Measurements from ENCODE around the gene ZDHHC18.
A peak's percentile ranks its signal among the peaks of the same experiment; 100 is the strongest.

Gene ZDHHC18

GRCh38 chr1:26787706-26788514 lies 38.6 kb upstream of the ZDHHC18 start, which contains the start of gene PIGV:
TSS of gene PIGV (plus strand) at chr1:26787950. CDS start at chr1:26790816, 2,866 bp downstream.
- TF ChIP-seq CTCF (conservative IDR thresholded peaks at IDR 0.05; ENCODE audit: control insufficient read depth, insufficient read depth, low read depth, low read length) = no peak
- DNase-seq (ENCODE audit: low read depth) = peak; percentile 76
- H3K4me3 ChIP-seq (ENCODE audit: control insufficient read depth, low read depth, low read length) = peak within 1 kb of the TSS; percentile 69

DNA sequence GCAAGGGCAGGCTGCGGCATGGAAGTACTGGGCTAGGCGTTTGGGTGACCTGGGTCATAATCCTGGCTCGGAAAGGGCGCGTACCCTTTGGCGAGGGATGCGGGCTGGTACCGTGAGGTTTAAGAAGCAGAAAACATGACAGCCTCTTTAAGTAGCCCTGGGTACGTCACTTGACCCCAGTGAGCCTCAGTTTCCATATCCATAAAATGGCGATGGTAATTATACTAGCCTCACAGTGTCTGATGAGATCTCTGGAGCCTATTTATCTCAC lies 38.0 kb upstream of the ZDHHC18 start:
- peak overlapping the region; percentile 69 for H3K4me3 ChIP-seq (ENCODE audit: control insufficient read depth, low read depth, low read length)
- TF ChIP-seq CTCF (conservative IDR thresholded peaks at IDR 0.05; ENCODE audit: control insufficient read depth, insufficient read depth, low read depth, low read length) = no peak
- DNase-seq (ENCODE audit: low read depth) = no peak

DNA sequence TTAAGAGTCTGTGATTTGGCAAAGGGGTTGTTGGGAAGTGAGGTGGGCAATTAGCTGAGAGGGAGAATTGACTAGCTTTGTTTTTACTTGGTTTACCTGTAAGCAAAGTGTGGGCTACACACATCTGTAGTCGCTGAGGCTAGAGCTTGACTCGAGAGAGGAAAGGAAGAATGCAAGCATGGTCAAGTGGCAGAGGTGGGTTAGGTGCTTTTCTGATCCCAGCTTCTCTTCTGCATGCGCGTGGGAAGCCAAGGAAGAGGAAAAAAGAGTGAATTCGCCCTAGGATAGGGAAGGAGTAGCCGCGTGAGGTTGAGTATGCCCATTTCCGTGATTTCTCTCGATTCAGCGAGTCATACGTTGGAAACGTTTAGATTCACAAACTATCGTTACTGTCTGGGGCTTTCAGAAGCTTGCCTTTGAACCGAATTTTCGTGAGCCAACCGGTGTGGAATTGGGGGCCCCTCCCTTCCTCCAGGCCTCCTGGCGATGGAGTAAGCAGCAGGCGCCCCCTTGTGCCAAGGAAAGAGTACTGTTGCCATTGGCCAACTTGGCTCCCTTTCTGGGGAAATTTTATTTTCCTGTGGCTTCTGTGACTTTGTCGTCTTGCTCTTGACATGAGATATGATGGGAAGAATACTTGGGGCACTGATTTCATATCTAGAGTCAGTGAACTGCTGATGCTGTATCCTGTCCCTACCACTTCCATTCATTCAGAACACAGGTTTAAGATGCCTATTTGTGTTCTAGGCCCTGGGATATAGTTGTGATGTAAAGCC lies 37.5 kb upstream of the ZDHHC18 start:
- peak; percentile 86 for DNase-seq (ENCODE audit: low read depth)
- TF ChIP-seq CTCF (conservative IDR thresholded peaks at IDR 0.05; ENCODE audit: control insufficient read depth, insufficient read depth, low read depth, low read length) = peak; percentile 98
- peak overlapping the region; percentile 69 for H3K4me3 ChIP-seq (ENCODE audit: control insufficient read depth, low read depth, low read length)

DNA sequence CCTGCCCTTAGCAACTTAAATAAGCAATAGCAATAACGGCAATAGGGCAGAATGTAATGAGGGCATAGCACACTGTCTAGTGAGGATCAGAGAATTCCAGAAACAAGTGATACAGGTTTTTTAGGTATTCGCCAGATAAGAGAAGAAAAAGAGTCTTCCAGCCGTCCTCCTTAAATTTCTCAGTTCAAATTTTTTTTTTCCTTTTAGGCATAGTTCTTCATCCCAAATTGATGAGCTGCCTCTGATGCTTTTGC lies 36.9 kb upstream of the ZDHHC18 start:
- DNase-seq (ENCODE audit: low read depth) = no peak
- no peak overlapping the region for H3K4me3 ChIP-seq (ENCODE audit: control insufficient read depth, low read depth, low read length)
- no peak for TF ChIP-seq CTCF (conservative IDR thresholded peaks at IDR 0.05; ENCODE audit: control insufficient read depth, insufficient read depth, low read depth, low read length)

DNA sequence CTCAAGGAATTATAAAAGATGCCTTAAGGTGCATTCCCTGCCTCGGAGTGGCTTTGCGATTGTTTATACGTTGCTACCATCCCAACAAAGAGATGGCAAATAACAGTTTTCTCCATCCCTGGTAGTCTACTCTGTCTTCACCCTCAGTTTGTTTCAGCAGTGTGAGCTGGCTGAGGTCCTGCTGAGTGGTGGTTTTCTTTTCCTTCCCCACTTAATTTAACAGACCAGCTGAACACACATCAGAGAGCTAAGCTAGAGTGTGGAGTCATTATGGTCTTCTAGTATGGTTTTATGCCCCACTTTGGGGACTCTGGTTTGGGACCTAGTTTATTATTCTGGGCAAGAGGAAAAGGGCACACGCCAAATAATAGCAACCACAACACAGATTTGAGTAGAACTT lies 36.6 kb upstream of the ZDHHC18 start:
- H3K4me3 ChIP-seq (ENCODE audit: control insufficient read depth, low read depth, low read length) = no peak overlapping the region
- no peak for TF ChIP-seq CTCF (conservative IDR thresholded peaks at IDR 0.05; ENCODE audit: control insufficient read depth, insufficient read depth, low read depth, low read length)
- no peak for DNase-seq (ENCODE audit: low read depth)

GRCh38 chr1:26790551-26790953 lies 35.9 kb upstream of the ZDHHC18 start:
- DNase-seq (ENCODE audit: low read depth) = no peak
- no peak overlapping the region for H3K4me3 ChIP-seq (ENCODE audit: control insufficient read depth, low read depth, low read length)

More at GRCh38 chr1:26790551-26790953, 35.9 kb upstream of the ZDHHC18 start:
- TF ChIP-seq CTCF (conservative IDR thresholded peaks at IDR 0.05; ENCODE audit: control insufficient read depth, insufficient read depth, low read depth, low read length) = no peak

Measured in fibroblast of mammary gland (primary cell).